H9 (cell line): ENCODE measurements around the gene DIAPH2. TPM values are rescaled to one million over a fixed set of nuclear protein-coding genes. Genes with fewer than 3 reads are reported as not detected.

Source experiments
- DNase-seq: peaks from one replicate; pipeline ENCODE4 v3.0.0-alpha.2; 2017
- H2AFZ ChIP-seq: one replicate; pipeline ENCODE4 v1.6.1; 2013; ENCODE audit warnings: mild to moderate bottlenecking, low read length, control low read depth, moderate library complexity
- H2AK5ac ChIP-seq: 2 replicates; pipeline ENCODE4 v1.6.1; 2013; ENCODE audit warnings: low read length, control low read depth, mixed read lengths; ENCODE audit not compliant: insufficient read length
- H2BK120ac ChIP-seq: one replicate; pipeline ENCODE4 v1.6.1; 2013; ENCODE audit warnings: low read depth, mild to moderate bottlenecking, low read length, control low read depth, inconsistent platforms; ENCODE audit not compliant: poor library complexity, severe bottlenecking
- H2BK12ac ChIP-seq: 2 replicates; pipeline ENCODE4 v1.6.1; 2013; ENCODE audit warnings: low read length, control low read depth, mixed read lengths, low read depth; ENCODE audit not compliant: insufficient read length
- H2BK15ac ChIP-seq: 2 replicates; pipeline ENCODE4 v1.6.1; 2013; ENCODE audit warnings: low read depth, low read length, control low read depth
- H2BK20ac ChIP-seq: one replicate; pipeline ENCODE4 v1.6.1; 2013; ENCODE audit warnings: low read depth, mild to moderate bottlenecking, low read length, control low read depth, inconsistent platforms; ENCODE audit not compliant: poor library complexity, severe bottlenecking
- H2BK5ac ChIP-seq: 2 replicates; pipeline ENCODE4 v1.6.1; 2013; ENCODE audit warnings: low read length, control low read depth, mixed read lengths; ENCODE audit not compliant: insufficient read length
- H3K14ac ChIP-seq: 2 replicates; pipeline ENCODE4 v1.6.1; 2013; ENCODE audit warnings: low read length, control low read depth; ENCODE audit not compliant: insufficient read depth
- H3K18ac ChIP-seq: 2 replicates; pipeline ENCODE4 v1.6.1; 2013; ENCODE audit warnings: low read depth, mild to moderate bottlenecking, mixed read lengths, low read length, control low read depth; ENCODE audit not compliant: insufficient read length
- H3K23ac ChIP-seq: 2 replicates; pipeline ENCODE4 v1.6.1; 2013; ENCODE audit warnings: low read length, control low read depth, mixed read lengths, low read depth; ENCODE audit not compliant: insufficient read length
- H3K23me2 ChIP-seq: 2 replicates; pipeline ENCODE4 v1.6.1; 2013; ENCODE audit warnings: low read depth, mild to moderate bottlenecking, mixed read lengths, low read length, control low read depth; ENCODE audit not compliant: insufficient read length, poor library complexity, severe bottlenecking
- H3K27ac ChIP-seq: 2 replicates; pipeline ENCODE4 v1.5.1; 2013; ENCODE audit warnings: low read length, control low read depth, mixed read lengths, low read depth; ENCODE audit not compliant: insufficient read length
- H3K27me3 ChIP-seq: 2 replicates; pipeline ENCODE4 v1.6.1; 2013; ENCODE audit warnings: low read length, control low read depth, inconsistent platforms; ENCODE audit not compliant: insufficient read depth
- H3K4ac ChIP-seq: 2 replicates; pipeline ENCODE4 v1.6.1; 2013; ENCODE audit warnings: low read depth, mild to moderate bottlenecking, control low read depth, inconsistent platforms, low read length, moderate library complexity
- H3K4me1 ChIP-seq: 2 replicates; pipeline ENCODE4 v1.6.1; 2013; ENCODE audit warnings: low read length, control low read depth, inconsistent platforms; ENCODE audit not compliant: insufficient read depth
- H3K4me2 ChIP-seq: 2 replicates; pipeline ENCODE4 v1.6.1; 2013; ENCODE audit warnings: low read length, control low read depth, mixed read lengths; ENCODE audit not compliant: insufficient read length, insufficient read depth
- H3K56ac ChIP-seq: 2 replicates; pipeline ENCODE4 v1.6.1; 2013; ENCODE audit warnings: low read depth, mild to moderate bottlenecking, mixed read lengths, low read length, control low read depth; ENCODE audit not compliant: insufficient read length
- H3K79me1 ChIP-seq: 2 replicates; pipeline ENCODE4 v1.6.1; 2013; ENCODE audit warnings: low read depth, mild to moderate bottlenecking, moderate library complexity, low read length, control low read depth, inconsistent platforms; ENCODE audit not compliant: insufficient read depth, poor library complexity, severe bottlenecking
- H3K79me2 ChIP-seq: 2 replicates; pipeline ENCODE4 v1.6.1; 2013; ENCODE audit warnings: low read length, control low read depth, inconsistent platforms; ENCODE audit not compliant: insufficient read depth
- H3K9ac ChIP-seq: 2 replicates; pipeline ENCODE4 v1.6.1; 2013; ENCODE audit warnings: low read length, control low read depth, mixed read lengths; ENCODE audit not compliant: insufficient read length; ENCODE audit errors: extremely low read depth
- H3K9me3 ChIP-seq: one replicate; pipeline ENCODE4 v1.6.1; 2013; ENCODE audit warnings: low read depth, low read length, inconsistent platforms; ENCODE audit not compliant: control insufficient read depth
- H3T11ph ChIP-seq: one replicate; pipeline ENCODE4 v1.6.1; 2013; ENCODE audit warnings: mild to moderate bottlenecking, low read length, control low read depth, inconsistent platforms
- H4K20me1 ChIP-seq: one replicate; pipeline ENCODE4 v1.6.1; 2013; ENCODE audit not compliant: control insufficient read depth, insufficient read length, insufficient read depth
- H4K5ac ChIP-seq: 2 replicates; pipeline ENCODE4 v1.6.1; 2013; ENCODE audit warnings: low read depth, mild to moderate bottlenecking, mixed read lengths, low read length, control low read depth; ENCODE audit not compliant: insufficient read length
- H4K8ac ChIP-seq: replicated peaks from 2 replicates; pipeline ENCODE4 v1.6.1; 2013; ENCODE audit warnings: low read length, control low read depth, mixed read lengths, low read depth; ENCODE audit not compliant: insufficient read length
- H4K91ac ChIP-seq: 2 replicates; pipeline ENCODE4 v1.6.1; 2013; ENCODE audit warnings: low read depth, mild to moderate bottlenecking, moderate library complexity, mixed read lengths, low read length, control low read depth; ENCODE audit not compliant: insufficient read length
- H3K27ac Mint-ChIP-seq, 3 experiments: 2 replicates in 2 of 3; 3 replicates in 1 of 3; pipeline ENCODE4 v1.8.0; 2020 to 2021; ENCODE audit warnings: mixed read lengths in 3 of 3, mild to moderate bottlenecking in 1 of 3, moderate library complexity in 1 of 3
- H3K27me3 Mint-ChIP-seq: 2 replicates; pipeline ENCODE4 v1.8.0; 2021; ENCODE audit warnings: low read depth, mild to moderate bottlenecking, moderate library complexity, mixed read lengths
- H3K36me3 Mint-ChIP-seq, 3 experiments: 2 replicates in 2 of 3; 3 replicates in 1 of 3; pipeline ENCODE4 v1.8.0; 2020 to 2021; ENCODE audit warnings: low read depth in 3 of 3, mixed read lengths in 3 of 3; ENCODE audit not compliant: insufficient read depth in 1 of 3
- H3K4me1 Mint-ChIP-seq, 2 experiments: 2 replicates each; pipeline ENCODE4 v1.8.0; 2020; ENCODE audit warnings: mixed read lengths in 2 of 2
- H3K4me3 Mint-ChIP-seq, 2 experiments: 2 replicates in 1 of 2; 3 replicates in 1 of 2; pipeline ENCODE4 v1.8.0; 2020 to 2021; ENCODE audit warnings: mild to moderate bottlenecking in 2 of 2, mixed read lengths in 2 of 2, moderate library complexity in 1 of 2
- H3K9me3 Mint-ChIP-seq, 2 experiments: 2 replicates in 1 of 2; 3 replicates in 1 of 2; pipeline ENCODE4 v1.8.0; 2020; ENCODE audit warnings: mild to moderate bottlenecking in 2 of 2, mixed read lengths in 2 of 2, moderate library complexity in 1 of 2
- CTCF ChIP-seq: fragments of 200-600 bp; sonication (generic); conservative IDR thresholded peaks from 3 replicates; pipeline ENCODE4 v1.8.0; 2021; ENCODE audit warnings: antibody characterized with exemption, mild to moderate bottlenecking
- total RNA-seq: library from RNA; stranded (reverse); gene quantifications from 2 replicates; pipeline ENCODE4 v1.2.1, GENCODE V29; 2021

The DIAPH2 gene
- total RNA-seq, 1 experiment from 2014 or later, result 45.4 TPM

- Histone ChIP-seq H3K79me1 (no peaks in the 10 kb centered on the region), H3K23ac (no peak overlapping the region), H3K4ac (no peak overlapping the region), H3K4me1 (no peaks in the 10 kb centered on the region), H2BK5ac (no peak overlapping the region), H3K9me3 (no peaks in the 10 kb centered on the region), H4K5ac (no peak overlapping the region), H2BK15ac (no peak overlapping the region), H3K56ac (no peak overlapping the region), H3K14ac (no peak overlapping the region), H3K27me3 (no peaks in the 10 kb centered on the region), H2AK5ac (no peak overlapping the region), H3K18ac (no peak overlapping the region), H2BK120ac (no peak overlapping the region), H3K27ac (no peak overlapping the region), H2BK12ac (no peak overlapping the region), H4K20me1 (no peaks in the 10 kb centered on the region), H3T11ph (no peak overlapping the region), H2AFZ (no peak overlapping the region), H3K23me2 (no peaks in the 10 kb centered on the region), H2BK20ac (no peak overlapping the region), H3K9ac (no peak overlapping the region), H3K4me2 (no peak overlapping the region), H3K79me2 (no peaks in the 10 kb centered on the region), H4K91ac (no peak overlapping the region), H4K8ac (no peak overlapping the region)
- no peak overlapping the region for H3K27ac Mint-ChIP-seq
- no peak for DNase-seq
- TF ChIP-seq CTCF, result no peak
- peaks cover 0 to 4% of the 10 kb centered on the region in 2 experiments; a peak in 2 of 4 replicates for H3K4me1 Mint-ChIP-seq
- H3K27me3 Mint-ChIP-seq, result no peaks in the 10 kb centered on the region
- no peaks in the 10 kb centered on the region for H3K9me3 Mint-ChIP-seq
- H3K36me3 Mint-ChIP-seq, result peaks cover 0 to 4% (median 0%) of the 10 kb centered on the region in 3 experiments; a peak in 1 of 7 replicates
- no peak overlapping the region for H3K4me3 Mint-ChIP-seq
These were observed 389.8 kb downstream of the DIAPH2 start for GRCh38 chrX:97074400-97074799.
